Activated CD4-positive, alpha-beta memory T cell treated with anti-CD3 and anti-CD28 coated beads for 36 hours (primary cell): Measurements from ENCODE around the gene SFMBT1. TPM values are rescaled to one million over a fixed set of nuclear protein-coding genes. Genes with fewer than 3 reads are reported as not detected.
"Not testable (repeated sequence)": the region's sequence is repeated elsewhere in the genome, so short reads cannot be mapped to it uniquely, and the experiment has no call there.

Experiments used
- CTCF ChIA-PET: fragments of 350-600 bp; sonication (Branson Sonifier 250); formaldehyde crosslinking; loops from one replicate; lab custom pipeline; 2021; ENCODE audit warnings: antibody characterized with exemption, inconsistent platforms; lab: Charles Lee
- POLR2A ChIA-PET: fragments of 350-600 bp; sonication (Branson Sonifier 250); formaldehyde crosslinking; loops from one replicate; lab custom pipeline; 2021; ENCODE audit warnings: antibody characterized with exemption; lab: Charles Lee
- DNase-seq: peaks from one replicate; pipeline ENCODE4 v3.0.0-alpha.2; 2020
- H3K27ac Mint-ChIP-seq: one replicate; pipeline ENCODE4 v1.8.0; 2021; ENCODE audit warnings: mixed read lengths
- H3K27me3 Mint-ChIP-seq: one replicate; pipeline ENCODE4 v1.8.0; 2021; ENCODE audit warnings: mixed read lengths
- H3K36me3 Mint-ChIP-seq: one replicate; pipeline ENCODE4 v1.8.0; 2021; ENCODE audit warnings: mixed read lengths
- H3K4me1 Mint-ChIP-seq: one replicate; pipeline ENCODE4 v1.8.0; 2021; ENCODE audit warnings: low read depth, mixed read lengths
- H3K4me3 Mint-ChIP-seq: one replicate; pipeline ENCODE4 v1.8.0; 2021; ENCODE audit warnings: mild to moderate bottlenecking, mixed read lengths
- H3K9me3 Mint-ChIP-seq: one replicate; pipeline ENCODE4 v1.8.0; 2021; ENCODE audit warnings: mixed read lengths
- intact Hi-C: fragments of 100-400 bp; cut with micrococcal nuclease; formaldehyde crosslinking; loops from one replicate; pipeline ENCODE4 v1.15.1; 2023
- total RNA-seq, 2 experiments: library from RNA; stranded (reverse); gene quantifications; one replicate each; pipeline ENCODE4 v1.2.3, GENCODE V29; 2021

SFMBT1 gene
- total RNA-seq, 2 experiments from 2014 or later, result 22.1 to 22.8 TPM

GRCh38 chr3:53044711-53045517, 959 bp downstream of the SFMBT1 start:
- H3K9me3 Mint-ChIP-seq, result no peaks in the 10 kb centered on the region
- peaks cover 2% of the 10 kb centered on the region for H3K27me3 Mint-ChIP-seq
- POLR2A ChIA-PET, result interaction anchor here (0.6 to 2.9 kb wide), 8 partner anchors 9 to 360 kb away, joined by 3 to 11 read pairs (median 3); partner anchors contain the start of gene STIMATE
- H3K4me1 Mint-ChIP-seq, result peaks cover 51% of the 10 kb centered on the region
- peak overlapping the region; percentile 97 for H3K27ac Mint-ChIP-seq
- peaks cover 3% of the 10 kb centered on the region for H3K36me3 Mint-ChIP-seq
- intact Hi-C loops, result loop anchor here (1.0 to 10.0 kb wide), 4 partner anchors 62 to 510 kb away; partner anchors contain the start of genes GNL3, NT5DC2, PBRM1 and STIMATE
- CTCF ChIA-PET, result interaction anchor here (1.2 to 1.5 kb wide), 3 partner anchors 13 to 110 kb away, joined by 3 to 5 read pairs (median 3); no protein-coding TSS in a partner anchor
- peak overlapping the region; percentile 96 for H3K4me3 Mint-ChIP-seq
- DNase-seq, result peak; percentile 62

GRCh38 chr3:53044371-53044710, 1.5 kb downstream of the SFMBT1 start:
- Mint-ChIP-seq H3K9me3 (no peaks in the 10 kb centered on the region), H3K4me3 (peak overlapping the region; percentile 96), H3K4me1 (peaks cover 55% of the 10 kb centered on the region), H3K36me3 (peaks cover 3% of the 10 kb centered on the region), H3K27ac (peak overlapping the region; percentile 97), H3K27me3 (peaks cover 2% of the 10 kb centered on the region)
- no peak for DNase-seq
- CTCF ChIA-PET, result interaction anchor here (1.3 kb wide), 1 partner anchor 63 kb away, joined by 3 read pairs; no protein-coding TSS in a partner anchor
- POLR2A ChIA-PET, result interaction anchor here (0.7 to 2.9 kb wide), 3 partner anchors 58 to 149 kb away, joined by 3 to 11 read pairs (median 5); partner anchors contain the start of gene STIMATE
- intact Hi-C loops, result loop anchor here (1.0 to 10.0 kb wide), 4 partner anchors 61 to 510 kb away; partner anchors contain the start of genes GNL3, NT5DC2, PBRM1 and STIMATE

GRCh38 chr3:53043738-53044137, 2.1 kb downstream of the SFMBT1 start:
- CTCF ChIA-PET, result interaction anchor here (0.6 to 1.3 kb wide), 3 partner anchors 63 to 295 kb away, joined by 3 to 4 read pairs (median 3); no protein-coding TSS in a partner anchor
- intact Hi-C loops, result loop anchor here (1.0 to 10.0 kb wide), 5 partner anchors 29 to 509 kb away; partner anchors contain the start of genes GNL3, NT5DC2, PBRM1 and STIMATE
- H3K36me3 Mint-ChIP-seq, result peaks cover 3% of the 10 kb centered on the region
- POLR2A ChIA-PET, result interaction anchor here (1.2 to 1.5 kb wide), 2 partner anchors 60 to 148 kb away, joined by 5 read pairs; no protein-coding TSS in a partner anchor
- H3K9me3 Mint-ChIP-seq, result no peaks in the 10 kb centered on the region
- peak; percentile 17 for DNase-seq
- peaks cover 61% of the 10 kb centered on the region for H3K4me1 Mint-ChIP-seq
- peak overlapping the region; percentile 97 for H3K27ac Mint-ChIP-seq
- peak overlapping the region; percentile 49 for H3K4me3 Mint-ChIP-seq
- peaks cover 2% of the 10 kb centered on the region for H3K27me3 Mint-ChIP-seq

- intact Hi-C loops, result loop anchor here (1.0 to 10.0 kb wide), 3 partner anchors 30 to 508 kb away; partner anchors contain the start of genes GNL3, NT5DC2, PBRM1 and UQCC5
- ChIA-PET CTCF (interaction anchor here (1.3 kb wide), 1 partner anchor 108 kb away, joined by 6 read pairs; no protein-coding TSS in a partner anchor), POLR2A (interaction anchor here (0.8 to 1.2 kb wide), 4 partner anchors 16 to 987 kb away, joined by 3 to 5 read pairs (median 4); no protein-coding TSS in a partner anchor)
- no peaks in the 10 kb centered on the region for H3K9me3 Mint-ChIP-seq
- H3K27ac Mint-ChIP-seq, result peak overlapping the region; percentile 71
- no peak for DNase-seq
- peaks cover 66% of the 10 kb centered on the region for H3K4me1 Mint-ChIP-seq
- peaks cover 3% of the 10 kb centered on the region for H3K36me3 Mint-ChIP-seq
- H3K27me3 Mint-ChIP-seq, result peaks cover 2% of the 10 kb centered on the region
- H3K4me3 Mint-ChIP-seq, result no peak overlapping the region
Observed at GRCh38 chr3:53042651-53043050, 3.2 kb downstream of the SFMBT1 start.

- ChIA-PET CTCF (no interaction called here), POLR2A (no interaction called here)
- intact Hi-C loops, result loop anchor here (10.0 kb wide), 2 partner anchors 356 to 506 kb away; partner anchors contain the start of genes GNL3, NT5DC2, PBRM1 and UQCC5
- Mint-ChIP-seq H3K27me3 (peaks cover 2% of the 10 kb centered on the region), H3K9me3 (no peaks in the 10 kb centered on the region), H3K27ac (peak overlapping the region; percentile 55), H3K4me1 (peaks cover 79% of the 10 kb centered on the region), H3K36me3 (peaks cover 3% of the 10 kb centered on the region), H3K4me3 (no peak overlapping the region)
- no peak for DNase-seq
Observed at GRCh38 chr3:53040351-53040820, 5.5 kb downstream of the SFMBT1 start.

- peak overlapping the region; percentile 71 for H3K27ac Mint-ChIP-seq
- CTCF ChIA-PET, result no interaction called here
- peaks cover 84% of the 10 kb centered on the region for H3K4me1 Mint-ChIP-seq
Observed at GRCh38 chr3:53039376-53039752, 6.5 kb downstream of the SFMBT1 start.

GRCh38 chr3:53038679-53039375, 7.0 kb downstream of the SFMBT1 start:
- H3K4me1 Mint-ChIP-seq, result peaks cover 78% of the 10 kb centered on the region
- no peak for DNase-seq
- H3K9me3 Mint-ChIP-seq, result no peaks in the 10 kb centered on the region
- H3K4me3 Mint-ChIP-seq, result no peak overlapping the region
- H3K27ac Mint-ChIP-seq, result peak overlapping the region; percentile 71
- intact Hi-C loops, result loop anchor here (2.0 kb wide), 1 partner anchor 16 kb away; no protein-coding TSS in a partner anchor
- POLR2A ChIA-PET, result no interaction called here
- H3K27me3 Mint-ChIP-seq, result no peaks in the 10 kb centered on the region
- H3K36me3 Mint-ChIP-seq, result no peaks in the 10 kb centered on the region
- CTCF ChIA-PET, result no interaction called here

More at GRCh38 chr3:53039376-53039752, 6.5 kb downstream of the SFMBT1 start:
- intact Hi-C loops, result loop anchor here (2.0 kb wide), 1 partner anchor 17 kb away; no protein-coding TSS in a partner anchor
- no peaks in the 10 kb centered on the region for H3K27me3 Mint-ChIP-seq
- DNase-seq, result no peak
- H3K4me3 Mint-ChIP-seq, result no peak overlapping the region
- H3K36me3 Mint-ChIP-seq, result no peaks in the 10 kb centered on the region
- H3K9me3 Mint-ChIP-seq, result no peaks in the 10 kb centered on the region
- POLR2A ChIA-PET, result no interaction called here

GRCh38 chr3:53035825-53036619, 9.9 kb downstream of the SFMBT1 start:
- H3K4me1 Mint-ChIP-seq, result peaks cover 69% of the 10 kb centered on the region
- ChIA-PET POLR2A (interaction anchor here (0.6 to 1.6 kb wide), 5 partner anchors 9 to 77 kb away, joined by 3 to 5 read pairs (median 3); no protein-coding TSS in a partner anchor), CTCF (interaction anchor here (0.8 to 1.5 kb wide), 3 partner anchors 10 to 101 kb away, joined by 3 read pairs; no protein-coding TSS in a partner anchor)
- no peaks in the 10 kb centered on the region for H3K9me3 Mint-ChIP-seq
- peak overlapping the region; percentile 54 for H3K27ac Mint-ChIP-seq
- H3K27me3 Mint-ChIP-seq, result no peaks in the 10 kb centered on the region
- no peaks in the 10 kb centered on the region for H3K36me3 Mint-ChIP-seq
- intact Hi-C loops, result no loop called here
- H3K4me3 Mint-ChIP-seq, result peak overlapping the region; percentile 23
- no peak for DNase-seq

- H3K27me3 Mint-ChIP-seq, H3K36me3 Mint-ChIP-seq, H3K4me3 Mint-ChIP-seq, H3K27ac Mint-ChIP-seq, DNase-seq, intact Hi-C loops, H3K9me3 Mint-ChIP-seq: not testable (repeated sequence)
- H3K4me1 Mint-ChIP-seq, result peaks cover 66% of the 10 kb centered on the region
- POLR2A ChIA-PET, result interaction anchor here (1.6 kb wide), 1 partner anchor 64 kb away, joined by 5 read pairs; no protein-coding TSS in a partner anchor
- CTCF ChIA-PET, result interaction anchor here (1.5 kb wide), 1 partner anchor 100 kb away, joined by 3 read pairs; no protein-coding TSS in a partner anchor
Observed at GRCh38 chr3:53035018-53035417, 10.9 kb downstream of the SFMBT1 start.

GRCh38 chr3:53034411-53034810, 11.5 kb downstream of the SFMBT1 start:
- intact Hi-C loops, H3K27ac Mint-ChIP-seq, POLR2A ChIA-PET, DNase-seq, H3K9me3 Mint-ChIP-seq, H3K36me3 Mint-ChIP-seq, CTCF ChIA-PET, H3K4me3 Mint-ChIP-seq, H3K27me3 Mint-ChIP-seq: not testable (repeated sequence)
- peaks cover 65% of the 10 kb centered on the region for H3K4me1 Mint-ChIP-seq
